GM19467 (cell line): ENCODE measurements around the gene ADK.
"Not testable (repeated sequence)": the region's sequence is repeated elsewhere in the genome, so short reads cannot be mapped to it uniquely, and the experiment has no call there.

Experiments used
- ATAC-seq: cut with Tn5 transposase; IDR thresholded peaks from one replicate; pipeline ENCODE4 v1.9.1; 2021; ENCODE audit warnings: mild to moderate bottlenecking, moderate library complexity; ENCODE audit not compliant: unreplicated experiment

Gene ADK

GRCh38 chr10:74337330-74338016 lies 186.5 kb downstream of the ADK start:
- ATAC-seq = no peak

GRCh38 chr10:74342991-74343390 lies 192.0 kb downstream of the ADK start:
- ATAC-seq = no peak

- ATAC-seq = no peak
These were observed 192.8 kb downstream of the ADK start for GRCh38 chr10:74343804-74344203.

GRCh38 chr10:74344306-74344705 lies 193.3 kb downstream of the ADK start:
- ATAC-seq = no peak

GRCh38 chr10:74347522-74347921 lies 196.5 kb downstream of the ADK start:
- no peak for ATAC-seq

- not testable (repeated sequence) for ATAC-seq
These were observed 202.0 kb downstream of the ADK start for GRCh38 chr10:74353021-74353420.

- ATAC-seq = no peak
These were observed 210.7 kb downstream of the ADK start for GRCh38 chr10:74361678-74362077.

- ATAC-seq = no peak
These were observed 212.7 kb downstream of the ADK start for GRCh38 chr10:74363727-74364126.

- no peak for ATAC-seq
These were observed 214.1 kb downstream of the ADK start for GRCh38 chr10:74365109-74365508.

- ATAC-seq = no peak
These were observed 220.7 kb downstream of the ADK start for GRCh38 chr10:74371696-74372095.

- no peak for ATAC-seq
These were observed 222.0 kb downstream of the ADK start for GRCh38 chr10:74373059-74373458.

GRCh38 chr10:74377476-74377875 lies 226.5 kb downstream of the ADK start:
- ATAC-seq = no peak

- ATAC-seq = no peak
These were observed 228.5 kb downstream of the ADK start for GRCh38 chr10:74379474-74379873.

GRCh38 chr10:74380795-74381194 lies 229.8 kb downstream of the ADK start:
- no peak for ATAC-seq

- ATAC-seq = no peak
These were observed 230.4 kb downstream of the ADK start for GRCh38 chr10:74381291-74381853.

- no peak for ATAC-seq
These were observed 231.6 kb downstream of the ADK start for GRCh38 chr10:74382663-74383062.

- no peak for ATAC-seq
These were observed 232.6 kb downstream of the ADK start for GRCh38 chr10:74383642-74384041.

- no peak for ATAC-seq
These were observed 233.7 kb downstream of the ADK start for GRCh38 chr10:74384615-74385183.

GRCh38 chr10:74388801-74389200 lies 237.8 kb downstream of the ADK start:
- no peak for ATAC-seq

- no peak for ATAC-seq
These were observed 240.8 kb downstream of the ADK start for GRCh38 chr10:74391786-74392185.

GRCh38 chr10:74394416-74394969 lies 243.5 kb downstream of the ADK start:
- ATAC-seq = no peak

GRCh38 chr10:74400186-74400585 lies 249.2 kb downstream of the ADK start:
- ATAC-seq = no peak
